Breast epithelium (tissue), 3 donors: Measurements from ENCODE around the gene CCDC116.

Experiments used
- POLR2A ChIP-seq: fragments of 450-650 bp; IDR thresholded peaks from one replicate; pipeline ENCODE4 v1.6.1; 2016; ENCODE audit warnings: antibody characterized with exemption, mild to moderate bottlenecking, moderate library complexity
- POLR2AphosphoS5 ChIP-seq, 3 donors: sonication (generic); formaldehyde crosslinking; IDR thresholded peaks; one replicate each; pipeline ENCODE4 v1.6.1; 2017; ENCODE audit warnings: antibody characterized with exemption in 3 of 3
- TF ChIP-seq, protein P1 (sequence below), 3 donors: fragments of 450-650 bp; IDR thresholded peaks; one replicate each; pipeline ENCODE4 v1.5.1; 2016 to 2017; ENCODE audit warnings: antibody characterized with exemption in 3 of 3, mild to moderate bottlenecking in 3 of 3, moderate library complexity in 3 of 3

DNA sequence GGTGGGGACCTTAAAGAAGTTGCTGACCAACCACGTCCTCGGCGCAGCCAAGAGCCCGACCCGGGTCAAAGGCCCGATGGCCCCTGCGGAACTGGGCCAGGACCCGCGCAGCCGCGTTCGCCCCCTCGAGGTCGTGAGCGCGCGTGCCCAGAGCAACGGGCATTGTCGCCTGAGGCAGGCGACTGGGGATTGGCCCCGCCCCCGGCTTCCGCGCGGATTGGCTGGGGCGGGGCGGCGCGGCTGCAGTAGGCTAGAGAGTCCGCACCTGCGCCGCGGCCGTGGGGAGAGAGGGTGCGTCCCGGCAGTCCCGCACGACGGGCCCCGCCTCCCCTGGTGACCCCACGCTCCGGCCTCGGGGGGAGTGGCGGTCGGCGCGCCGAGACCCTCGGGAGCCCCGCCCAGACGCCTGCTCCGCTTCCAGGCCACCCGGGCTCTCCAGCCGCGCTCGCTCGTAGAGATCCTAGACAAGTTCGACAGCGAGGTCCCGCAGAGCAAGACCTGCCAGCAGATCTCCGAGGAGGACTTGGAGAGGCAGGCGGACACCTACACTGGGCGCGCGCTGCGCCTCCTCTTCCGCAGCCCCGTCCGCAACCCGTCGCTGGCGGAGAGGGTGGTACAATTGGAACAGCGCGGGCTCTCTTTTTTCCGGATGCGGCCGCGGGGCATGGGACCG lies 24.9 kb downstream of the CCDC116 start:
- TF ChIP-seq POLR2A: no peak
- TF ChIP-seq, protein P1, sequence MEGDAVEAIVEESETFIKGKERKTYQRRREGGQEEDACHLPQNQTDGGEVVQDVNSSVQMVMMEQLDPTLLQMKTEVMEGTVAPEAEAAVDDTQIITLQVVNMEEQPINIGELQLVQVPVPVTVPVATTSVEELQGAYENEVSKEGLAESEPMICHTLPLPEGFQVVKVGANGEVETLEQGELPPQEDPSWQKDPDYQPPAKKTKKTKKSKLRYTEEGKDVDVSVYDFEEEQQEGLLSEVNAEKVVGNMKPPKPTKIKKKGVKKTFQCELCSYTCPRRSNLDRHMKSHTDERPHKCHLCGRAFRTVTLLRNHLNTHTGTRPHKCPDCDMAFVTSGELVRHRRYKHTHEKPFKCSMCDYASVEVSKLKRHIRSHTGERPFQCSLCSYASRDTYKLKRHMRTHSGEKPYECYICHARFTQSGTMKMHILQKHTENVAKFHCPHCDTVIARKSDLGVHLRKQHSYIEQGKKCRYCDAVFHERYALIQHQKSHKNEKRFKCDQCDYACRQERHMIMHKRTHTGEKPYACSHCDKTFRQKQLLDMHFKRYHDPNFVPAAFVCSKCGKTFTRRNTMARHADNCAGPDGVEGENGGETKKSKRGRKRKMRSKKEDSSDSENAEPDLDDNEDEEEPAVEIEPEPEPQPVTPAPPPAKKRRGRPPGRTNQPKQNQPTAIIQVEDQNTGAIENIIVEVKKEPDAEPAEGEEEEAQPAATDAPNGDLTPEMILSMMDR (IDR thresholded peaks at IDR 0.05): no peak
- TF ChIP-seq POLR2AphosphoS5 (IDR thresholded peaks at IDR 0.05): no peak
